Sigmoid colon (tissue), 3 donors: ENCODE data around the gene TIMM8B.

Experiments
- POLR2A ChIP-seq, 2 donors: fragments of 450-650 bp; IDR thresholded peaks; one replicate each; pipeline ENCODE4 v1.6.1; 2016; ENCODE audit warnings: antibody characterized with exemption in 2 of 2, mild to moderate bottlenecking in 2 of 2, moderate library complexity in 2 of 2
- TF ChIP-seq, protein P1 (sequence below), 4 experiments: fragments of 450-650 bp in 3 of 4; fragments of 200-600 bp in 1 of 4; IDR thresholded peaks; one replicate each; pipeline ENCODE4 v1.5.1; 2016 to 2019; ENCODE audit warnings: antibody characterized with exemption in 4 of 4, mild to moderate bottlenecking in 3 of 4, moderate library complexity in 2 of 4

DNA sequence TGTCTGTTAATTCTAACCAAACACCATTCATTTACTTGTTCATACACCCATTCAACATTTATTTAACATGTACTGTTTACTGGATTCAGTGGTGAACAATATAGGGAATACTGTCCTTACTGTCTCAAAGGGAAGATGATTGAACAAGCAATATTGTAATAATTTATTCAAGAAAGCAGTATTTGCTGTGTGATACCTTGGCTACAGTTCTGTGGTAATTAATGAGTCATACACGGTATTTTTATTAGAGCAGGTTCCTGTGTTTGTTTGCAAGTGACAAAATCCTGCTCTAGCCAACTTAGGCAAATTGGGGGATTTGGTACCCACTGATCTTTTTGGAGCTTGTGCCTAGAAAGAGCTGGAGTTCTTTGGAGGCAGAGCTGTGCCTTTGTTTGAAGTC, 28.5 kb downstream of the TIMM8B start:
- TF ChIP-seq, protein P1, sequence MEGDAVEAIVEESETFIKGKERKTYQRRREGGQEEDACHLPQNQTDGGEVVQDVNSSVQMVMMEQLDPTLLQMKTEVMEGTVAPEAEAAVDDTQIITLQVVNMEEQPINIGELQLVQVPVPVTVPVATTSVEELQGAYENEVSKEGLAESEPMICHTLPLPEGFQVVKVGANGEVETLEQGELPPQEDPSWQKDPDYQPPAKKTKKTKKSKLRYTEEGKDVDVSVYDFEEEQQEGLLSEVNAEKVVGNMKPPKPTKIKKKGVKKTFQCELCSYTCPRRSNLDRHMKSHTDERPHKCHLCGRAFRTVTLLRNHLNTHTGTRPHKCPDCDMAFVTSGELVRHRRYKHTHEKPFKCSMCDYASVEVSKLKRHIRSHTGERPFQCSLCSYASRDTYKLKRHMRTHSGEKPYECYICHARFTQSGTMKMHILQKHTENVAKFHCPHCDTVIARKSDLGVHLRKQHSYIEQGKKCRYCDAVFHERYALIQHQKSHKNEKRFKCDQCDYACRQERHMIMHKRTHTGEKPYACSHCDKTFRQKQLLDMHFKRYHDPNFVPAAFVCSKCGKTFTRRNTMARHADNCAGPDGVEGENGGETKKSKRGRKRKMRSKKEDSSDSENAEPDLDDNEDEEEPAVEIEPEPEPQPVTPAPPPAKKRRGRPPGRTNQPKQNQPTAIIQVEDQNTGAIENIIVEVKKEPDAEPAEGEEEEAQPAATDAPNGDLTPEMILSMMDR (IDR thresholded peaks at IDR 0.05): no peak
- TF ChIP-seq POLR2A (IDR thresholded peaks at IDR 0.05): no peak
